Thyroid gland (tissue), 4 donors: ENCODE results near the gene KCNJ9. TPM values are rescaled to one million over a fixed set of nuclear protein-coding genes. Genes with fewer than 3 reads are reported as not detected.

Experiments
- DNase-seq, 2 donors: peaks; one replicate each; pipeline ENCODE4 v3.0.0-alpha.2; 2019
- H3K27ac ChIP-seq, 3 donors: fragments of 200-600 bp; sonication (generic); 1 replicate in 2 of 3; 2 replicates in 1 of 3; pipeline ENCODE4 v1.5.1; 2016 to 2019; ENCODE audit warnings: mild to moderate bottlenecking in 1 of 3, moderate library complexity in 1 of 3
- H3K27me3 ChIP-seq: fragments of 200-600 bp; sonication (generic); one replicate; pipeline ENCODE4 v1.5.1; 2019
- H3K36me3 ChIP-seq, 2 donors: fragments of 200-600 bp; sonication (generic); one replicate each; pipeline ENCODE4 v1.5.1; 2016 to 2019
- H3K4me1 ChIP-seq, 2 donors: fragments of 200-600 bp; sonication (generic); one replicate each; pipeline ENCODE4 v1.5.1; 2017 to 2019
- H3K4me3 ChIP-seq, 3 donors: fragments of 200-600 bp; sonication (generic); replicated peaks in 1 of 3; 1 replicate in 2 of 3; 2 replicates in 1 of 3; pipeline ENCODE4 v1.5.1; 2016; ENCODE audit warnings: mild to moderate bottlenecking in 1 of 3
- H3K9me3 ChIP-seq: fragments of 200-600 bp; sonication (generic); one replicate; pipeline ENCODE4 v1.5.1; 2017
- POLR2A ChIP-seq, 2 donors: fragments of 450-650 bp; IDR thresholded peaks; one replicate each; pipeline ENCODE4 v1.6.1; 2017; ENCODE audit warnings: antibody characterized with exemption in 2 of 2, mild to moderate bottlenecking in 2 of 2, moderate library complexity in 1 of 2
- WGBS, 2 donors: methylation state at CpG; one replicate each; pipeline ENCODE4 v1.1.5; 2017; 5-methylcytosine and 5-hydroxymethylcytosine counted together
- intact Hi-C: fragments of 100-400 bp; cut with DNase I; formaldehyde crosslinking; loops from one replicate; pipeline ENCODE4 v1.15.1; 2023
- total RNA-seq, 4 donors: library from RNA; depleted of rRNA; stranded (reverse); fragments of >200 nt; gene quantifications; one replicate each; pipeline ENCODE4 v1.2.3, GENCODE V29; 2016
- TF ChIP-seq, protein P1 (sequence below), 6 experiments: fragments of 200-600 bp in 3 of 6; fragments of 450-650 bp in 3 of 6; sonication (generic) in 3 of 6; IDR thresholded peaks; one replicate each; pipeline ENCODE4 v1.5.1; 2016 to 2019; ENCODE audit warnings: antibody characterized with exemption in 6 of 6, mild to moderate bottlenecking in 2 of 6, inconsistent platforms in 1 of 6, moderate library complexity in 1 of 6

Gene KCNJ9
- total RNA-seq, 4 donors from 2014 or later, result not detected

DNA sequence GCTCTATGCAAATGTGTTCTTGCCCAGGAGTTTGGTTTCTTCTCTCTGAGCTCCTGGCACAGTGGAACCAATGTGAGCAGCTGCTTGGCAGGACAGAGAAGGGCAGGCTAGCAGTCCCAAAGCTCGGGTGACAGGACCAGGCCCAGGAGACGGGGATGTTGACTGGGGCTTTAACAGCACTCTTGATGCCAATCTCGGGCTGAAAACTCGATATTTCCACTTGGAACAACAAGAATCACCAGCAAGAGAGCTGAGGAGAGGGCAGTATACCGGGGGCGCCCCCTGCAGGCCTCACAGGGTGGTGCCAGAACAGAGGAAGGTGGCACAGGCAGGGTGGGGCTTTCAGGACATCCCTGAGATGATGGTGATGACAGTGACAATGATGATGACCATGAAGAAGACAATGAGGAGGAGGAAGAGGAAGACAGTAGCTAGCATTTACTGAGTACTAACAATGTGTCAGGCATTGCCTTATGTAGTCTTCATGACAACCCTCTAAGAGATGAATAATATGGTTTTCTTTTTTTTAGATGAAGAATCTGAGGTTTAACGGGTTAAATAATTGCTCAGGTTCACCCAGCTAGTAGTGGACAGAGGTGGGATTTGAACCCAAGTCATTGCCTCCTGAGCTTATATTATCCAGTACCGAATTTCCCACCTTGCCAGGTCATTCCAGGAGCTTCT lies 2.7 kb upstream of the KCNJ9 start:
- intact Hi-C loops, result no loop called here

DNA sequence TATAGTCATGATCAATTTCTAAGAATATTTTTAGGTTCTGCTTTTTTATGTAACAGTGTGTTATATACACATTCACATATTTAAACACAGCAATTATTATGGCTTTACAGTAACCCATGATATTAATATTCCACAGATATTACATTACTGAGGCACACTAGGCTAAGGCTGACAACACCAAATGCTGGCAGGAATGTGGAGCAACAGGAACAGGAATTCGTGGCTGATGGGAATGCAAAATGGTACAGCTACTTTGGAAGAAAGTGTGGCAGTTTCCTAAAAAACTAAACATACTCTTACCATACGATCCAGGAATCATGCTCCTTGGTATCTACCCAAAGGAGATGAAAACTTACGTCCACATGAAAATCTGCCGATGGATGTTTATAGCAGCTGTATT lies 1.9 kb upstream of the KCNJ9 start:
- Histone ChIP-seq H3K4me1 (peaks cover 0 to 21% of the 10 kb centered on the region in 2 donors), H3K4me3 (no peak overlapping the region), H3K27me3 (no peaks in the 10 kb centered on the region), H3K9me3 (no peaks in the 10 kb centered on the region), H3K36me3 (no peaks in the 10 kb centered on the region), H3K27ac (no peak overlapping the region)
- DNase-seq, result no peak
- intact Hi-C loops, result no loop called here
- TF ChIP-seq POLR2A (IDR thresholded peaks at IDR 0.05), result no peak
- TF ChIP-seq, protein P1, sequence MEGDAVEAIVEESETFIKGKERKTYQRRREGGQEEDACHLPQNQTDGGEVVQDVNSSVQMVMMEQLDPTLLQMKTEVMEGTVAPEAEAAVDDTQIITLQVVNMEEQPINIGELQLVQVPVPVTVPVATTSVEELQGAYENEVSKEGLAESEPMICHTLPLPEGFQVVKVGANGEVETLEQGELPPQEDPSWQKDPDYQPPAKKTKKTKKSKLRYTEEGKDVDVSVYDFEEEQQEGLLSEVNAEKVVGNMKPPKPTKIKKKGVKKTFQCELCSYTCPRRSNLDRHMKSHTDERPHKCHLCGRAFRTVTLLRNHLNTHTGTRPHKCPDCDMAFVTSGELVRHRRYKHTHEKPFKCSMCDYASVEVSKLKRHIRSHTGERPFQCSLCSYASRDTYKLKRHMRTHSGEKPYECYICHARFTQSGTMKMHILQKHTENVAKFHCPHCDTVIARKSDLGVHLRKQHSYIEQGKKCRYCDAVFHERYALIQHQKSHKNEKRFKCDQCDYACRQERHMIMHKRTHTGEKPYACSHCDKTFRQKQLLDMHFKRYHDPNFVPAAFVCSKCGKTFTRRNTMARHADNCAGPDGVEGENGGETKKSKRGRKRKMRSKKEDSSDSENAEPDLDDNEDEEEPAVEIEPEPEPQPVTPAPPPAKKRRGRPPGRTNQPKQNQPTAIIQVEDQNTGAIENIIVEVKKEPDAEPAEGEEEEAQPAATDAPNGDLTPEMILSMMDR (IDR thresholded peaks at IDR 0.05), result no peak
- 74 to 75% methylated on average over 4 of the region's 4 CpGs for WGBS, 2 donors

More for the DNA sequence above, 2.7 kb upstream of the KCNJ9 start:
- no peaks in the 10 kb centered on the region for H3K36me3 ChIP-seq
- peak; percentile 16 to 29 for DNase-seq
- no peak overlapping the region for H3K4me3 ChIP-seq
- H3K27ac ChIP-seq, result no peak overlapping the region
- 18 to 26% methylated on average over 8 of the region's 8 CpGs for WGBS, 2 donors
- H3K4me1 ChIP-seq, result peaks cover 0 to 13% of the 10 kb centered on the region in 2 donors
- H3K27me3 ChIP-seq, result no peaks in the 10 kb centered on the region
- no peaks in the 10 kb centered on the region for H3K9me3 ChIP-seq
- TF ChIP-seq, protein P1 (IDR thresholded peaks at IDR 0.05), result peak in 5 of 6 experiments; percentile 28 to 54 (median 45)
- TF ChIP-seq POLR2A (IDR thresholded peaks at IDR 0.05), result no peak

DNA sequence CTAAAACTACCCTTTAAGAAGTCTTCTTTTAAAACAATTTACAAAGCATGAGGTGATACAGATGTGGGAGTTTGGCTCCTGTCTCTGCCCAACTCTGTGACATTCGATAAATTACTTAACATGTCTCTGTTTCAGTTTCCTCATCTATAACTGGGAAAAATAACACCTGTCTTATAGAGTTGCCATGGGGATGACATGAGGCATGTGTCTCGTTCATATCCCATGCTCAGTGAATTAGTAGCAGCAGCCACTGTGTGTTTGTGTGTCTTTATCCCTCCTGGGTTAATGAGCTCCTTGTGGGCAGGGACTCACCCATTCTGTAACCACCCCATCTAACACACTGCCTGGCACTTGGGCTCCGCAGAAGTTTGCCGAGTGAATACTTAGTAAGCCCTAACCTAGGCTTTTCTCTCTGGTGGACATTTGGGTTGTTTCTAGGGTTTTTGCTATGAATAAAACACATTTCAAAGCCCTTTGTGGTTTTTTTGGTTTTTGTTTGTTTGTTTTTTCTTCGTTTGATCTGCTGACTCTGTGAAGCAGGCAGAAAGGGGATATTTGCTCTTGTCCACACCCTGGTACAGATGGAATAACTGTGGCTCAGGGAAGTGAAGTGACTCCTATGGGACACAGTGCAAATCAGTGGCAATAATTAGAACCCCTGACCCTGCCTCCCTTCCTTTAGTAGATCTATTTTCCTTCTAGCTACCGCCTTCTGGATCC lies 797 bp upstream of the KCNJ9 start:
- Histone ChIP-seq H3K27me3 (no peaks in the 10 kb centered on the region), H3K36me3 (no peaks in the 10 kb centered on the region), H3K4me3 (no peak overlapping the region), H3K27ac (no peak overlapping the region), H3K9me3 (no peaks in the 10 kb centered on the region), H3K4me1 (peaks cover 0 to 21% of the 10 kb centered on the region in 2 donors)
- intact Hi-C loops, result loop anchor here (5.0 kb wide), 1 partner anchor 33 kb away; no protein-coding TSS in a partner anchor
- TF ChIP-seq, protein P1 (IDR thresholded peaks at IDR 0.05), result no peak
- TF ChIP-seq POLR2A (IDR thresholded peaks at IDR 0.05), result no peak
- DNase-seq, result no peak
- WGBS, 2 donors, result 61 to 67% methylated on average over 6 of the region's 6 CpGs

DNA sequence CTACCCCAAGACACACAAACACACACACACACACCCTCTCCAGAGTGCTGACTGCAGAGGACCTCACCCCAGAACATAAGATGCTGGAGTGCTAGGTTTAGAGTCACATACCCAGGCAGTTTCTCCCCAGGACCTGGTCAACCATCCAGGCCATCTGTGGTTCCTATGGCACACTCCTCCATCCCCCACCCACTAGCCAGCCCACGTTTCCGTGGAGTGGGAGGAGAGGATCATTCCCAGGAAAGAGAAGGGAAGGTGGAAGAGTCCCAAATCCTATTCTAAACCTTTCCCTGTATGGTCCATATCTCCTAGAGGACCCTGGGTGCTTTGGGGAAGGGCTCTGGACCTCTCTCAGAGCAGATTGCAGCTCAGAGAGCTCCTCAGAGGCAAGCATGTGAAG lies 1.1 kb downstream of the KCNJ9 start:
- TF ChIP-seq, protein P1 (IDR thresholded peaks at IDR 0.05), result no peak
- no peak for TF ChIP-seq POLR2A (IDR thresholded peaks at IDR 0.05)
- Histone ChIP-seq H3K9me3 (no peaks in the 10 kb centered on the region), H3K27ac (no peak overlapping the region), H3K4me3 (no peak overlapping the region), H3K36me3 (no peaks in the 10 kb centered on the region), H3K4me1 (peaks cover 0 to 11% of the 10 kb centered on the region in 2 donors), H3K27me3 (no peaks in the 10 kb centered on the region)
- WGBS, 2 donors, result 50% methylated on average over 2 of the region's 2 CpGs; no CpG with 5 or more reads in 1 of the 2 donors
- DNase-seq, result no peak
- intact Hi-C loops, result loop anchor here (5.0 kb wide), 1 partner anchor 35 kb away; no protein-coding TSS in a partner anchor

DNA sequence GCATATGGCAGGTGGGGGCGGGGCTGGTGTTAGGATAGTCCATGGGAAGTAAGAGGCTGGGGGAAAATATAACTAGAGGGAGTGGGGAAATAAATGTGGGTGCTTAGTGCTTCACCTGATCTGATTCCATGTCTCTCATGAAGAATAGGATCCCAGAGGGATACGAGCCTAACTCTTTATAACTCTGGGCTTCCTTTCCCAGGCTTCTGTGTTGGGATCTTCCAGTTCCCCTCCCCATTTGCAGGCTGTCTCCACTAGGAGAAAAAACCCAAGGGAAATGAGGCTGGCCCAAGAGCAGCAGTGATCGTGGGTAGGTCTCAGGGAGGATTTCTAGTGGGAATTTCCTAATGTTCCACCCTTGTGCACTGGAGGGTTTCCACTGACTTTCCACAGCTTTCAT lies 1.6 kb downstream of the KCNJ9 start:
- H3K4me1 ChIP-seq, result peaks cover 0 to 10% of the 10 kb centered on the region in 2 donors
- no peaks in the 10 kb centered on the region for H3K36me3 ChIP-seq
- H3K27ac ChIP-seq, result no peak overlapping the region
- no peak for DNase-seq
- TF ChIP-seq, protein P1 (IDR thresholded peaks at IDR 0.05), result no peak
- TF ChIP-seq POLR2A (IDR thresholded peaks at IDR 0.05), result no peak
- no peak overlapping the region for H3K4me3 ChIP-seq
- WGBS, 2 donors, result 68 to 75% methylated on average over 3 of the region's 3 CpGs
- intact Hi-C loops, result loop anchor here (5.0 kb wide), 1 partner anchor 36 kb away; no protein-coding TSS in a partner anchor
- H3K9me3 ChIP-seq, result no peaks in the 10 kb centered on the region
- no peaks in the 10 kb centered on the region for H3K27me3 ChIP-seq
